HepG2 (cell line): ENCODE results near the gene KRTDAP. TPM values are rescaled to one million over a fixed set of nuclear protein-coding genes. Genes with fewer than 3 reads are reported as not detected.

Experiments used
- ATF7-NPFF ChIP-seq: sonication (generic); formaldehyde crosslinking; IDR thresholded peaks from 2 replicates; pipeline ENCODE4 v1.8.1; 2023; ENCODE audit warnings: mild to moderate bottlenecking, low read depth, missing genetic modification reagents, moderate library complexity
- GMEB1 ChIP-seq: sonication (generic); formaldehyde crosslinking; IDR thresholded peaks from 2 replicates; pipeline ENCODE4 v1.5.1; 2020; ENCODE audit warnings: missing genetic modification reagents, mild to moderate bottlenecking, borderline replicate concordance
- GRHL1 ChIP-seq: sonication (generic); formaldehyde crosslinking; conservative IDR thresholded peaks from 2 replicates; pipeline ENCODE4 v1.8.0; 2022; ENCODE audit warnings: missing genetic modification reagents
- MAX ChIP-seq: IDR thresholded peaks from 2 replicates; pipeline ENCODE4 v1.6.1; 2012; ENCODE audit warnings: inconsistent platforms
- MXI1 ChIP-seq: IDR thresholded peaks from 3 replicates; pipeline ENCODE4 v1.6.1; 2012; ENCODE audit warnings: low read depth, low read length, inconsistent platforms, borderline replicate concordance
- NCOA5 ChIP-seq: sonication (generic); formaldehyde crosslinking; IDR thresholded peaks from 2 replicates; pipeline ENCODE4 v1.4.0; 2020; ENCODE audit warnings: missing genetic modification reagents
- NKX3-1 ChIP-seq: sonication (generic); formaldehyde crosslinking; IDR thresholded peaks from 2 replicates; pipeline ENCODE4 v1.5.0; 2020; ENCODE audit warnings: missing genetic modification reagents
- SOX6 ChIP-seq, 2 experiments: fragments of 450-650 bp in 1 of 2; sonication (generic) in 1 of 2; formaldehyde crosslinking in 1 of 2; IDR thresholded peaks; 2 replicates each; pipeline versions ENCODE4 v1.4.0 to v1.6.1; 2017 to 2020; ENCODE audit warnings: antibody characterized with exemption in 1 of 2, mild to moderate bottlenecking in 1 of 2, missing genetic modification reagents in 1 of 2
- SP5 ChIP-seq: IDR thresholded peaks from 2 replicates; pipeline ENCODE4 v1.6.1; 2016; ENCODE audit warnings: low read depth, borderline replicate concordance
- ZFP82 ChIP-seq: sonication (generic); formaldehyde crosslinking; IDR thresholded peaks from 2 replicates; pipeline ENCODE4 v1.5.1; 2020; ENCODE audit warnings: mild to moderate bottlenecking, missing genetic modification reagents, borderline replicate concordance
- ZNF407 ChIP-seq: sonication (generic); formaldehyde crosslinking; IDR thresholded peaks from one replicate; pipeline ENCODE4 v1.5.1; 2020; ENCODE audit warnings: mild to moderate bottlenecking, missing genetic modification reagents; ENCODE audit errors: not compliant biosample characterization
- ZNF468 ChIP-seq: sonication (generic); formaldehyde crosslinking; IDR thresholded peaks from 2 replicates; pipeline ENCODE4 v1.8.0; 2022; ENCODE audit warnings: mild to moderate bottlenecking, moderate library complexity, missing genetic modification reagents
- ZNF574 ChIP-seq: sonication (generic); formaldehyde crosslinking; IDR thresholded peaks from 2 replicates; pipeline ENCODE4 v1.4.0; 2020; ENCODE audit warnings: missing genetic modification reagents
- ZNF616 ChIP-seq: sonication (generic); formaldehyde crosslinking; IDR thresholded peaks from 2 replicates; pipeline ENCODE4 v1.5.0; 2020; ENCODE audit warnings: low read depth, mild to moderate bottlenecking, missing genetic modification reagents
- polyA plus RNA-seq, 8 experiments: library from polyadenylated mRNA; depleted of rRNA in 3 of 8; stranded (reverse) in 7 of 8; unstranded in 1 of 8; fragments of >200 nt; fragmentation: Illumina TruSeq in 4 of 8; extraction: Trizol in 4 of 8; gene quantifications; 2 replicates each; pipeline versions ENCODE4 v1.2.1 to v1.2.3, GENCODE V29; 2011 to 2016; ENCODE audit warnings: low read depth in 4 of 8, missing spikeins in 1 of 8, mixed read lengths in 1 of 8; ENCODE audit not compliant: insufficient read depth in 1 of 8
- total RNA-seq, 5 experiments: library from RNA; depleted of rRNA; stranded (reverse); fragments of >200 nt; fragmentation: Illumina TruSeq; extraction: Trizol; gene quantifications; 2 replicates each; pipeline ENCODE4 v1.2.3, GENCODE V29; 2016; ENCODE audit warnings: low read depth in 1 of 5

Gene KRTDAP
- total and polyA plus RNA-seq, 2 of the 13 experiments (the other 11 are each of a cell fraction or from before 2014, with no cell fraction given), result 0.86 to 1.5 TPM

- TF ChIP-seq ZNF407, result no peak
- peak; percentile 44; the same call in 1 of the 3 replicates for TF ChIP-seq MXI1
- TF ChIP-seq ZNF616, result no peak
- TF ChIP-seq ZNF468 (CRISPR knock-in tag), result no peak
- no peak for TF ChIP-seq GMEB1
- no peak for TF ChIP-seq SOX6 (IDR thresholded peaks at IDR 0.05)
- peak; percentile 60 for TF ChIP-seq SOX6 (CRISPR knock-in tag; IDR thresholded peaks at IDR 0.05)
- no peak for TF ChIP-seq ATF7-NPFF (CRISPR knock-in tag)
- no peak for TF ChIP-seq GRHL1 (CRISPR knock-in tag)
- TF ChIP-seq SP5 (CRISPR knock-in tag), result no peak
- TF ChIP-seq MAX, result peak; percentile 53
- TF ChIP-seq NCOA5 (CRISPR knock-in tag), result no peak
- TF ChIP-seq NKX3-1 (CRISPR knock-in tag), result no peak
- TF ChIP-seq ZNF574, result peak; percentile 65
- TF ChIP-seq ZFP82 (CRISPR knock-in tag), result no peak
These were observed 31.4 kb downstream of the KRTDAP start (continued) for GRCh38 chr19:35458731-35459391.
